Right atrium auricular region (tissue), 2 donors: ENCODE results near the gene GRM4. TPM values are rescaled to one million over a fixed set of nuclear protein-coding genes. Genes with fewer than 3 reads are reported as not detected.

Experiments
- DNase-seq: peaks from one replicate; pipeline ENCODE4 v3.0.0-alpha.2; 2019; ENCODE audit warnings: low spot score
- H3K27ac ChIP-seq, 2 donors: fragments of 200-600 bp; sonication (generic); 1 replicate in 1 of 2; 2 replicates in 1 of 2; pipeline ENCODE4 v1.5.1; 2016 to 2019
- H3K27me3 ChIP-seq, 2 donors: fragments of 200-600 bp; sonication (generic); one replicate each; pipeline versions ENCODE4 v1.5.1 to v1.6.0; 2017 to 2019
- H3K36me3 ChIP-seq: fragments of 200-600 bp; sonication (generic); one replicate; pipeline ENCODE4 v1.5.1; 2016
- H3K4me1 ChIP-seq, 2 donors: fragments of 200-600 bp; sonication (generic); one replicate each; pipeline versions ENCODE4 v1.5.1 to v1.6.0; 2017 to 2019
- H3K4me3 ChIP-seq, 2 donors: fragments of 200-600 bp; sonication (generic); 1 replicate in 1 of 2; 2 replicates in 1 of 2; pipeline ENCODE4 v1.5.1; 2017 to 2019; ENCODE audit warnings: mild to moderate bottlenecking in 1 of 2, moderate library complexity in 1 of 2
- H3K9me3 ChIP-seq, 2 donors: fragments of 200-600 bp; sonication (generic); one replicate each; pipeline ENCODE4 v1.5.1; 2019
- total RNA-seq, 2 donors: library from RNA; depleted of rRNA; stranded (reverse); fragments of >200 nt; gene quantifications; one replicate each; pipeline ENCODE4 v1.1.0, GENCODE V29; 2016
- TF ChIP-seq, protein P1 (sequence below), 2 donors: fragments of 200-600 bp; sonication (generic); IDR thresholded peaks; one replicate each; pipeline ENCODE4 v1.5.1; 2019; ENCODE audit warnings: antibody characterized with exemption in 2 of 2

Gene GRM4
- total RNA-seq, 2 donors from 2014 or later: not detected

DNA sequence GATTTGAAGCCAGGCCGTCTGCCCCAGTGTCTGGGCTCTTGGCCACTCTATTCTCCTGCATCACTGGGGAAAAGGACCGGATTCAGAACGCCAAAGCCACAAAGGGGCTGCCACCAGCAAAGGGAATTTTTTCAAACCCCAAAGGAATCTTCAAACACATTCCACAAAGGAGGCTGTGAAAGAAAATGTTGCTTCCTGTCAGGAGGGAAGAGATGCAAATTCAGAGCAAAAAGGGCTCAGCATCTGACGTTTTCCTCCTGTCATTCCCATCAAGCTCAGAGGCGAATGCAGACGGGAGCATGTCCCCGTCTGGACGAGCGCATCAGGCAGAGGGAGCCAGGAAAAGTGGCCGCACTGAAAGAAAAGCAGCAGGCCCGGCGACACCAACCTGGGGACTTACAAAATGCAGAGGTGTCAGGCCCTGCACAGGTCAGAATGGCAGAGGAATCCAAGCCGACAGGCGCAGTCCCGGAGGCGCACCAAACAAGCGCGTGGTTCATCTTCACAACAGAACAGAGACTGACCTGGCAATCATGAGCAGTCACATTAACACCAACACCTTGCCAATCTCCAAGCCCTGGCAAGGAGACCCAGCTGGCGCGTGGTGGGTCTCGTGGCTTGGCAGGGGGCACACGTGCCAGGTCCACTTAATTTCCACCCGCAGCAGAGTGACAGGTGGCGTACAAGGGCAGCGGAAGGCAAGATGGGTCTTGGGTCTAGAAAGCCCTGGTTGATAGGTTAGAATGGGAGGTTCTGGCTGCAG lies 62.8 kb downstream of the GRM4 start:
- Histone ChIP-seq H3K4me3 (no peak overlapping the region), H3K4me1 (no peaks in the 10 kb centered on the region), H3K27ac (no peak overlapping the region), H3K36me3 (no peaks in the 10 kb centered on the region), H3K27me3 (no peaks in the 10 kb centered on the region), H3K9me3 (no peaks in the 10 kb centered on the region)
- DNase-seq: no peak
- TF ChIP-seq, protein P1, sequence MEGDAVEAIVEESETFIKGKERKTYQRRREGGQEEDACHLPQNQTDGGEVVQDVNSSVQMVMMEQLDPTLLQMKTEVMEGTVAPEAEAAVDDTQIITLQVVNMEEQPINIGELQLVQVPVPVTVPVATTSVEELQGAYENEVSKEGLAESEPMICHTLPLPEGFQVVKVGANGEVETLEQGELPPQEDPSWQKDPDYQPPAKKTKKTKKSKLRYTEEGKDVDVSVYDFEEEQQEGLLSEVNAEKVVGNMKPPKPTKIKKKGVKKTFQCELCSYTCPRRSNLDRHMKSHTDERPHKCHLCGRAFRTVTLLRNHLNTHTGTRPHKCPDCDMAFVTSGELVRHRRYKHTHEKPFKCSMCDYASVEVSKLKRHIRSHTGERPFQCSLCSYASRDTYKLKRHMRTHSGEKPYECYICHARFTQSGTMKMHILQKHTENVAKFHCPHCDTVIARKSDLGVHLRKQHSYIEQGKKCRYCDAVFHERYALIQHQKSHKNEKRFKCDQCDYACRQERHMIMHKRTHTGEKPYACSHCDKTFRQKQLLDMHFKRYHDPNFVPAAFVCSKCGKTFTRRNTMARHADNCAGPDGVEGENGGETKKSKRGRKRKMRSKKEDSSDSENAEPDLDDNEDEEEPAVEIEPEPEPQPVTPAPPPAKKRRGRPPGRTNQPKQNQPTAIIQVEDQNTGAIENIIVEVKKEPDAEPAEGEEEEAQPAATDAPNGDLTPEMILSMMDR (IDR thresholded peaks at IDR 0.05): no peak

DNA sequence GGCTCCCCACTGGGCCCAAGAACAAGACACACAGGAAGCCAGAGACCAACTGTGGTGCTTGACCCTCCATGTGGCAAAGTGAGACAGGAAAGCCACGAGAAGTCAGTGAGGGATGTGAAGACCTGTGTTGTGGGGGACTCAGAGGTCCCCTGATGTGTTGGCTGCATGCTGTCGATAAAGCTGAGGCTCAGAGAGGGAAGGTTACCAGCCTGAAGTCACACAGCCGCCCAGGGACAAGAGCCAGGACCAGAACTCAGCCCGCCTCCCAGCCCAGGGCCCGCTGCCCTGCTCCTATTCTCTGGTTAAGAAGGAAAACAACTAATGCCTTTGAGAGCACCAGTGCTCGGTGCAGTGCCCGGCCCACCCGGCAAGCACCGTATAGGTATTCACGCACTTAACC lies 63.5 kb downstream of the GRM4 start:
- Histone ChIP-seq H3K27ac (no peak overlapping the region), H3K36me3 (no peaks in the 10 kb centered on the region), H3K9me3 (no peaks in the 10 kb centered on the region), H3K27me3 (no peaks in the 10 kb centered on the region), H3K4me3 (no peak overlapping the region), H3K4me1 (no peaks in the 10 kb centered on the region)
- DNase-seq: no peak
- TF ChIP-seq, protein P1 (IDR thresholded peaks at IDR 0.05): no peak

DNA sequence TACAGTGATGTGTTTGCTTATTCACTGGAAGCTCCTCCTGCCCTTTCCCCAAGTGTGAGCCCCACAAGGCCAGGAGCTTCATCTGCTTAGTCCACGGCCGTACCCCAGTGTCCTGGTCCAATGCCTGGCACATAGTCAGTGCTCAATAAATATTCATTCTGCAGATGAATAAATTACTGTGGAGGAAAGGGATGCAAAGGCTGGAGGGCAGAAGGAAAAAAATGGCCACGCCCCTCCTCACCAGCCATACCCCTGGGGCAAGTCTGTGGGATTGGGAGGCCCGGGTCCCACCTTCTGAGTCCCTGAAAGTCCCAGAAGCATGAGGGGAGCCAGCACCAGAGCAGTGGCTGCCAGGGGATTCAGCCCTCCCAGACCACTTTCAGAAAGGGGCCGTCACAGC lies 65.5 kb downstream of the GRM4 start:
- Histone ChIP-seq H3K4me3 (no peak overlapping the region), H3K36me3 (no peaks in the 10 kb centered on the region), H3K27me3 (no peaks in the 10 kb centered on the region), H3K27ac (no peak overlapping the region), H3K9me3 (no peaks in the 10 kb centered on the region), H3K4me1 (no peaks in the 10 kb centered on the region)
- TF ChIP-seq, protein P1 (IDR thresholded peaks at IDR 0.05): no peak
- no peak for DNase-seq

DNA sequence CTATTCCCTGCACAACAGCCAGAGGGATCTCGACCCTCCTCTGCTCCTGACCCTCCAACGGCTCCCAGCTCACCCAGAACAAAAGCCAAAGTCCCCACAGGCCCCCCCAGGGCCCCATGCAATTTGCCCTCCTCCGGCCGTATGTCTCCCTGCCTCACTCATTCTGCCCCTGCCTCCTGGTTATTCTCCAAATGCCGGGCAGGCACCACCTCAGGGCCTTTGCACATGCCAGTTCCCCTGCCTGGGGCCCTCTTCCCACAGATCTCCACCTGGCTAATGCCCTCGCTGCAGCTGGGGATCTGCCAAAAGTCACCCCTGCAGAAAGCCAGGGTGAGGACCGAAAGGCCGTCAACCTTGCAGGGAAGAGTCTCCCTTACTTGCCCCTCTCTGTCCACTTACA lies 66.0 kb downstream of the GRM4 start:
- no peaks in the 10 kb centered on the region for H3K9me3 ChIP-seq
- no peaks in the 10 kb centered on the region for H3K27me3 ChIP-seq
- DNase-seq: no peak
- no peak overlapping the region for H3K4me3 ChIP-seq
- no peaks in the 10 kb centered on the region for H3K4me1 ChIP-seq
- TF ChIP-seq, protein P1 (IDR thresholded peaks at IDR 0.05): no peak
- H3K36me3 ChIP-seq: no peaks in the 10 kb centered on the region
- H3K27ac ChIP-seq: no peak overlapping the region

DNA sequence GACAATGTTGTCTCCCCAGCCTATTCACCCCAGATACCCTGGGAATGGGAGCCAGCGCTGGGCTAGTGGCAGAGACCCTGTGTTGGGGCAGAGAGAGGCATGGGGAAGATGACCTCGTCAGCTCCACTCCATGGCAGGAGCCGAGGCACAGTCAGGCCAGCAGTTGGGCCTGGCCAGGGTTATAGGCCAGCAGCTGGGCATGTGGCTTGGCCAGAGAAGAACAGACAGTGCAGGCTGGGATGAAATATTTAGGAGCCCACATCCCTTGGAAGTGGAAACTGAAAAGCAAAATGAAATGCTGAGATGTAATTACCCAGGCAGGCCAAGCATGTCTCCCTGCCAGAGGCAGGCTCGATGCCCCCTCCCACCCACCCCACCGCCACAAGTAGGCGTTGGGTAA lies 70.0 kb downstream of the GRM4 start:
- Histone ChIP-seq H3K27ac (no peak overlapping the region), H3K4me1 (no peaks in the 10 kb centered on the region), H3K4me3 (no peak overlapping the region), H3K27me3 (no peaks in the 10 kb centered on the region), H3K9me3 (no peaks in the 10 kb centered on the region), H3K36me3 (no peaks in the 10 kb centered on the region)
- TF ChIP-seq, protein P1 (IDR thresholded peaks at IDR 0.05): no peak
- DNase-seq: no peak
